Esophagus muscularis mucosa (tissue), 4 donors: ENCODE measurements around the gene MAML3.

Experiments used
- CTCF ChIP-seq, 3 experiments: fragments of 200-600 bp in 2 of 3; fragments of 450-650 bp in 1 of 3; sonication (generic) in 2 of 3; IDR thresholded peaks; one replicate each; pipeline ENCODE4 v1.5.1; 2017 to 2019; ENCODE audit warnings: antibody characterized with exemption in 3 of 3, mild to moderate bottlenecking in 2 of 3, moderate library complexity in 1 of 3
- EP300 ChIP-seq: sonication (generic); formaldehyde crosslinking; IDR thresholded peaks from one replicate; pipeline ENCODE4 v1.6.1; 2017; ENCODE audit warnings: antibody characterized with exemption
- POLR2A ChIP-seq: fragments of 450-650 bp; IDR thresholded peaks from one replicate; pipeline ENCODE4 v1.6.1; 2017; ENCODE audit warnings: antibody characterized with exemption, moderate library complexity, mild to moderate bottlenecking, low read depth

GRCh38 chr4:139676365-139676764 is 477.6 kb downstream of the MAML3 start:
- TF ChIP-seq POLR2A (no peak), EP300 (no peak), CTCF (IDR thresholded peaks at IDR 0.05) (no peak)
